IMR-90 (cell line): ENCODE data around the gene GSS. TPM values are rescaled to one million over a fixed set of nuclear protein-coding genes. Genes with fewer than 3 reads are reported as not detected.

Experiments used
- ATAC-seq: fragments of 200-7000 bp; cut with Tn5 transposase; 2 replicates; pipeline ENCODE4 v1.9.1; 2020; ENCODE audit warnings: low read depth, mild to moderate bottlenecking, moderate library complexity
- BruUV-seq: library from RNA; stranded (reverse); fragments of 400-500 nt; replicated peaks from 2 replicates; lab custom pipeline; 2021; lab: Mats Ljungman, UMichigan
- CTCF ChIA-PET: fragments of 300-600 bp; formaldehyde crosslinking; extraction: SDS; loops from one replicate; lab custom pipeline; 2021; ENCODE audit warnings: antibody characterized with exemption; lab: Yijun Ruan, JAX
- POLR2A ChIA-PET: fragments of 300-600 bp; sonication (Branson Sonifier 250); formaldehyde crosslinking; loops from one replicate; lab custom pipeline; 2022; ENCODE audit warnings: antibody characterized with exemption; ENCODE audit not compliant: unreplicated experiment; lab: Charles Lee
- DNase-seq: peaks from one replicate; pipeline ENCODE4 v3.0.0; 2013
- H2AFZ ChIP-seq: replicated peaks from 2 replicates; pipeline ENCODE3; 2013; ENCODE audit warnings: low read length, mild to moderate bottlenecking; ENCODE audit not compliant: poor library complexity
- H2AK5ac ChIP-seq: 2 replicates; pipeline ENCODE4 v1.6.1; 2013; ENCODE audit warnings: low read depth, low read length, inconsistent platforms
- H2AK9ac ChIP-seq: replicated peaks from 2 replicates; pipeline ENCODE3; 2013; ENCODE audit warnings: mild to moderate bottlenecking, low read depth, low read length, moderate library complexity; ENCODE audit not compliant: poor library complexity
- H2BK120ac ChIP-seq: 2 replicates; pipeline ENCODE4 v1.6.1; 2013; ENCODE audit warnings: low read depth, low read length, inconsistent platforms
- H2BK15ac ChIP-seq: 3 replicates; pipeline ENCODE4 v1.6.1; 2013; ENCODE audit warnings: low read depth, low read length, inconsistent platforms
- H2BK20ac ChIP-seq: 2 replicates; pipeline ENCODE4 v1.6.1; 2013; ENCODE audit warnings: low read depth, mild to moderate bottlenecking, inconsistent platforms, low read length, moderate library complexity
- H2BK5ac ChIP-seq: 2 replicates; pipeline ENCODE4 v1.6.1; 2013; ENCODE audit warnings: mild to moderate bottlenecking, low read depth, low read length, inconsistent platforms; ENCODE audit not compliant: poor library complexity, severe bottlenecking
- H3K14ac ChIP-seq: replicated peaks from 2 replicates; pipeline ENCODE4 v1.6.1; 2013; ENCODE audit warnings: low read depth, low read length, inconsistent platforms
- H3K18ac ChIP-seq: 2 replicates; pipeline ENCODE4 v1.6.1; 2013; ENCODE audit warnings: low read depth, low read length, control low read depth
- H3K23ac ChIP-seq: 2 replicates; pipeline ENCODE4 v1.6.1; 2013; ENCODE audit warnings: low read depth, low read length, inconsistent platforms
- H3K27ac ChIP-seq: 2 replicates; pipeline ENCODE4 v1.5.1; 2013; ENCODE audit warnings: mild to moderate bottlenecking, control low read depth, low read length; ENCODE audit not compliant: insufficient read depth
- H3K27me3 ChIP-seq: 2 replicates; pipeline ENCODE4 v1.6.1; 2013; ENCODE audit warnings: low read length; ENCODE audit not compliant: control insufficient read depth, insufficient read depth
- H3K36me3 ChIP-seq: 2 replicates; pipeline ENCODE4 v1.6.1; 2013; ENCODE audit warnings: low read length, mixed read lengths; ENCODE audit not compliant: control insufficient read depth, insufficient read depth
- H3K4ac ChIP-seq: 2 replicates; pipeline ENCODE4 v1.6.1; 2013; ENCODE audit warnings: low read depth, low read length, inconsistent platforms
- H3K4me1 ChIP-seq: 2 replicates; pipeline ENCODE4 v1.6.1; 2013; ENCODE audit warnings: low read length, mixed read lengths; ENCODE audit not compliant: control insufficient read depth, insufficient read depth
- H3K4me2 ChIP-seq: 2 replicates; pipeline ENCODE4 v1.6.1; 2013; ENCODE audit warnings: low read depth, mild to moderate bottlenecking, control low read depth, low read length, moderate library complexity
- H3K4me3 ChIP-seq: 2 replicates; pipeline ENCODE4 v1.5.1; 2013; ENCODE audit warnings: low read depth, mild to moderate bottlenecking, control low read depth, low read length, moderate library complexity; ENCODE audit not compliant: insufficient read depth
- H3K56ac ChIP-seq: 2 replicates; pipeline ENCODE4 v1.6.1; 2013; ENCODE audit warnings: low read length, inconsistent platforms; ENCODE audit not compliant: insufficient read depth; ENCODE audit errors: extremely low read depth
- H3K79me1 ChIP-seq, 2 experiments: 2 replicates each; pipeline ENCODE4 v1.6.1; 2013; ENCODE audit warnings: low read length in 2 of 2, inconsistent platforms in 1 of 2, low read depth in 1 of 2
- H3K9ac ChIP-seq: 2 replicates; pipeline ENCODE4 v1.6.1; 2013; ENCODE audit warnings: low read depth, low read length, control low read depth
- H3K9me1 ChIP-seq: 2 replicates; pipeline ENCODE4 v1.6.1; 2013; ENCODE audit warnings: low read length, inconsistent platforms; ENCODE audit not compliant: insufficient read depth
- H3K9me3 ChIP-seq: 2 replicates; pipeline ENCODE4 v1.6.1; 2013; ENCODE audit warnings: low read length; ENCODE audit not compliant: control insufficient read depth, insufficient read depth
- H4K20me1 ChIP-seq: 2 replicates; pipeline ENCODE4 v1.6.1; 2013; ENCODE audit warnings: low read length, inconsistent platforms; ENCODE audit not compliant: insufficient read depth
- H4K5ac ChIP-seq: 2 replicates; pipeline ENCODE4 v1.6.1; 2013; ENCODE audit warnings: mild to moderate bottlenecking, low read depth, low read length, control low read depth
- H4K8ac ChIP-seq, 2 experiments: 2 replicates each; pipeline ENCODE4 v1.6.1; 2013; ENCODE audit warnings: low read depth in 2 of 2, low read length in 2 of 2, control low read depth in 1 of 2, inconsistent platforms in 1 of 2
- H4K91ac ChIP-seq: 2 replicates; pipeline ENCODE4 v1.6.1; 2013; ENCODE audit warnings: low read depth, low read length, inconsistent platforms; ENCODE audit not compliant: insufficient read depth
- CEBPB ChIP-seq: IDR thresholded peaks from 2 replicates; pipeline ENCODE4 v1.6.1; 2012; ENCODE audit warnings: low read depth, low read length, improper control_type of control experiment
- NFE2L2 ChIP-seq: fragments of 150-350 bp; IDR thresholded peaks from 2 replicates; pipeline ENCODE4 v1.6.1; 2016; ENCODE audit warnings: low read depth, mild to moderate bottlenecking, low read length
- POLR2A ChIP-seq: IDR thresholded peaks from 2 replicates; pipeline ENCODE4 v1.6.1; 2012; ENCODE audit warnings: mild to moderate bottlenecking, low read depth, low read length
- RFX5 ChIP-seq: IDR thresholded peaks from 2 replicates; pipeline ENCODE4 v1.8.0; 2012; ENCODE audit warnings: low read depth, mild to moderate bottlenecking, low read length, moderate library complexity
- SMC3 ChIP-seq: fragments of 150-350 bp; IDR thresholded peaks from 2 replicates; pipeline ENCODE4 v1.6.1; 2016; ENCODE audit warnings: low read depth, mild to moderate bottlenecking, antibody characterized with exemption, low read length, moderate library complexity
- WGBS, 2 experiments: methylation state at CpG; one replicate each; pipeline versions ENCODE4 v1.1.5 to v1.1.7; 2013; ENCODE audit warnings: missing lambda C conversion rate in 2 of 2; ENCODE audit not compliant: insufficient read length in 1 of 2; ENCODE audit errors: extremely low coverage in 2 of 2; 5-methylcytosine and 5-hydroxymethylcytosine counted together
- dilution Hi-C: fragments of 300-500 bp; cut with HindIII; formaldehyde crosslinking; loops from one replicate; pipeline ENCODE4 v1.14.3; 2018; ENCODE audit warnings: low sequenced_read_pairs; ENCODE audit not compliant: unreplicated experiment
- in situ Hi-C: fragments of 300-500 bp; cut with MboI; formaldehyde crosslinking; loops from 3 replicates; pipeline ENCODE4 v1.14.3; 2019; ENCODE audit warnings: low sequenced_read_pairs, inconsistent platforms, mixed read lengths
- intact Hi-C: fragments of 100-400 bp; cut with micrococcal nuclease; formaldehyde crosslinking; loops from 2 replicates; pipeline ENCODE4 v1.10.0; 2022
- polyA plus RNA-seq, 3 experiments: library from polyadenylated mRNA; depleted of rRNA; stranded (reverse); fragments of >200 nt; gene quantifications; 2 replicates each; pipeline ENCODE4 v1.2.3, GENCODE V29; 2012; ENCODE audit warnings: low replicate concordance in 1 of 3
- total RNA-seq: library from RNA; depleted of rRNA; stranded (reverse); fragments of >200 nt; gene quantifications from 2 replicates; pipeline ENCODE4 v1.2.3, GENCODE V29; 2012
- TF ChIP-seq, protein P1 (sequence below): fragments of 150-350 bp; IDR thresholded peaks from 2 replicates; pipeline ENCODE4 v1.6.1; 2016; ENCODE audit warnings: low read depth, mild to moderate bottlenecking, low read length, moderate library complexity, borderline replicate concordance
- TF ChIP-seq, protein P2 (sequence below): fragments of 150-350 bp; IDR thresholded peaks from 2 replicates; pipeline ENCODE4 v1.6.1; 2017; ENCODE audit warnings: mild to moderate bottlenecking, antibody characterized with exemption, low read length, low read depth

Gene GSS
- total and polyA plus RNA-seq, 2 of the 4 experiments (the other 2 are of a cell fraction) = 73.7 to 90.0 TPM

GRCh38 chr20:34938466-34939163, 17.0 kb downstream of the GSS start (continued):
- TF ChIP-seq, protein P1, sequence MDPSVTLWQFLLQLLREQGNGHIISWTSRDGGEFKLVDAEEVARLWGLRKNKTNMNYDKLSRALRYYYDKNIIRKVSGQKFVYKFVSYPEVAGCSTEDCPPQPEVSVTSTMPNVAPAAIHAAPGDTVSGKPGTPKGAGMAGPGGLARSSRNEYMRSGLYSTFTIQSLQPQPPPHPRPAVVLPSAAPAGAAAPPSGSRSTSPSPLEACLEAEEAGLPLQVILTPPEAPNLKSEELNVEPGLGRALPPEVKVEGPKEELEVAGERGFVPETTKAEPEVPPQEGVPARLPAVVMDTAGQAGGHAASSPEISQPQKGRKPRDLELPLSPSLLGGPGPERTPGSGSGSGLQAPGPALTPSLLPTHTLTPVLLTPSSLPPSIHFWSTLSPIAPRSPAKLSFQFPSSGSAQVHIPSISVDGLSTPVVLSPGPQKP = no peak

- Histone ChIP-seq H4K8ac (no peak overlapping the region), H3K23ac (no peak overlapping the region), H3K4me3 (no peak overlapping the region), H4K20me1 (no peaks in the 10 kb centered on the region; the same call in 1 of the 2 replicates), H2AFZ (no peak overlapping the region), H2BK5ac (no peak overlapping the region), H2BK120ac (no peak overlapping the region), H4K91ac (no peak overlapping the region), H2AK5ac (no peak overlapping the region), H3K36me3 (peaks cover 52% of the 10 kb centered on the region), H3K27ac (no peak overlapping the region), H2AK9ac (no peak overlapping the region), H4K5ac (no peak overlapping the region), H3K18ac (no peak overlapping the region), H3K79me1 (no peaks in the 10 kb centered on the region; a peak in 1 of 4 replicates), H3K4me2 (no peak overlapping the region), H3K14ac (no peak overlapping the region), H3K9ac (no peak overlapping the region), H3K27me3 (no peaks in the 10 kb centered on the region), H3K9me1 (peaks cover 16% of the 10 kb centered on the region), H3K4me1 (no peaks in the 10 kb centered on the region; the same call in 1 of the 2 replicates), H2BK20ac (no peak overlapping the region), H2BK15ac (no peak overlapping the region), H3K9me3 (no peaks in the 10 kb centered on the region), H3K56ac (no peak overlapping the region), H3K4ac (no peak overlapping the region)
- TF ChIP-seq, protein P1 = no peak
- TF ChIP-seq NFE2L2 (no peak), SMC3 (no peak), RFX5 (no peak), CEBPB (no peak), POLR2A (no peak)
- TF ChIP-seq, protein P2, sequence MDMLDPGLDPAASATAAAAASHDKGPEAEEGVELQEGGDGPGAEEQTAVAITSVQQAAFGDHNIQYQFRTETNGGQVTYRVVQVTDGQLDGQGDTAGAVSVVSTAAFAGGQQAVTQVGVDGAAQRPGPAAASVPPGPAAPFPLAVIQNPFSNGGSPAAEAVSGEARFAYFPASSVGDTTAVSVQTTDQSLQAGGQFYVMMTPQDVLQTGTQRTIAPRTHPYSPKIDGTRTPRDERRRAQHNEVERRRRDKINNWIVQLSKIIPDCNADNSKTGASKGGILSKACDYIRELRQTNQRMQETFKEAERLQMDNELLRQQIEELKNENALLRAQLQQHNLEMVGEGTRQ = no peak
- intact Hi-C loops = no loop called here
- in situ Hi-C loops = no loop called here
- BruUV-seq = no TSS peak
- DNase-seq = no peak
- ATAC-seq = no peak
- ChIA-PET CTCF (no interaction called here), POLR2A (no interaction called here)
- dilution Hi-C loops = no loop called here
- 100% methylated on average over 5 of the region's 7 CpGs; no CpG with 5 or more reads in 1 of the 2 experiments for WGBS, 2 experiments
These were observed 23.8 kb downstream of the GSS start for GRCh38 chr20:34931771-34932170.
